ENCODE data around the gene CLN5.

CLN5 gene

GRCh38 chr13:76992548-76993001 is 694 bp downstream of the CLN5 start:
- peaks cover 18% of the 10 kb centered on the region for H3K36me3 ChIP-seq (ENCODE audit: insufficient read depth, low read length)
- H2AFZ ChIP-seq (ENCODE audit: low read length): no peak overlapping the region
- H3K4me3 ChIP-seq (ENCODE audit: low read depth, low read length, poor library complexity, severe bottlenecking): peak overlapping the region; percentile 78
- no peaks in the 10 kb centered on the region for H3F3A ChIP-seq (ENCODE audit: insufficient read depth, low read length)
- no peaks in the 10 kb centered on the region for H3K79me2 ChIP-seq (ENCODE audit: insufficient read depth, low read length)
- H3K9ac ChIP-seq (ENCODE audit: low read length): peak overlapping the region; percentile 74
- H3K9me3 ChIP-seq (ENCODE audit: low read length): no peaks in the 10 kb centered on the region
- TF ChIP-seq CTCF (IDR thresholded peaks at IDR 0.05; ENCODE audit: low read length): no peak
- no peak for TF ChIP-seq EZH2 (IDR thresholded peaks at IDR 0.05; ENCODE audit: borderline replicate concordance, low read length)
- H3K27me3 ChIP-seq (ENCODE audit: insufficient read depth, low read length): no peaks in the 10 kb centered on the region
- peak overlapping the region; percentile 90 for H3K4me2 ChIP-seq (ENCODE audit: low read length)
- peaks cover 24% of the 10 kb centered on the region for H3K4me1 ChIP-seq (ENCODE audit: insufficient read depth, low read length, severe bottlenecking)
- H3K27ac ChIP-seq (ENCODE audit: low read depth, low read length, poor library complexity, severe bottlenecking): peak overlapping the region; percentile 6
- H3K9me2 ChIP-seq (ENCODE audit: low read depth, low read length): no peaks in the 10 kb centered on the region
- H4K20me1 ChIP-seq (ENCODE audit: insufficient read depth, low read length): no peaks in the 10 kb centered on the region

- peak overlapping the region; percentile 90 for H3K4me2 ChIP-seq (ENCODE audit: low read length)
- no peak overlapping the region for H3K27ac ChIP-seq (ENCODE audit: low read depth, low read length, poor library complexity, severe bottlenecking)
- no peaks in the 10 kb centered on the region for H3K79me2 ChIP-seq (ENCODE audit: insufficient read depth, low read length)
- H3K27me3 ChIP-seq (ENCODE audit: insufficient read depth, low read length): no peaks in the 10 kb centered on the region
- peak overlapping the region; percentile 78 for H3K4me3 ChIP-seq (ENCODE audit: low read depth, low read length, poor library complexity, severe bottlenecking)
- no peak overlapping the region for H2AFZ ChIP-seq (ENCODE audit: low read length)
- no peak for TF ChIP-seq EZH2 (IDR thresholded peaks at IDR 0.05; ENCODE audit: borderline replicate concordance, low read length)
- H3K4me1 ChIP-seq (ENCODE audit: insufficient read depth, low read length, severe bottlenecking): peaks cover 24% of the 10 kb centered on the region
- H3K36me3 ChIP-seq (ENCODE audit: insufficient read depth, low read length): peaks cover 23% of the 10 kb centered on the region
- no peaks in the 10 kb centered on the region for H4K20me1 ChIP-seq (ENCODE audit: insufficient read depth, low read length)
- no peaks in the 10 kb centered on the region for H3K9me3 ChIP-seq (ENCODE audit: low read length)
- no peaks in the 10 kb centered on the region for H3F3A ChIP-seq (ENCODE audit: insufficient read depth, low read length)
- H3K9ac ChIP-seq (ENCODE audit: low read length): peak overlapping the region; percentile 74
- no peaks in the 10 kb centered on the region for H3K9me2 ChIP-seq (ENCODE audit: low read depth, low read length)
Measured at GRCh38 chr13:76993021-76993420, 1.1 kb downstream of the CLN5 start.

- H3K9me3 ChIP-seq (ENCODE audit: low read length): no peaks in the 10 kb centered on the region
- peaks cover 27% of the 10 kb centered on the region for H3K36me3 ChIP-seq (ENCODE audit: insufficient read depth, low read length)
- peaks cover 24% of the 10 kb centered on the region for H3K4me1 ChIP-seq (ENCODE audit: insufficient read depth, low read length, severe bottlenecking)
- no peak overlapping the region for H2AFZ ChIP-seq (ENCODE audit: low read length)
- peak overlapping the region; percentile 74 for H3K9ac ChIP-seq (ENCODE audit: low read length)
- no peaks in the 10 kb centered on the region for H3K9me2 ChIP-seq (ENCODE audit: low read depth, low read length)
- no peaks in the 10 kb centered on the region for H3K79me2 ChIP-seq (ENCODE audit: insufficient read depth, low read length)
- no peaks in the 10 kb centered on the region for H3K27me3 ChIP-seq (ENCODE audit: insufficient read depth, low read length)
- TF ChIP-seq CTCF (IDR thresholded peaks at IDR 0.05; ENCODE audit: low read length): no peak
- peak overlapping the region; percentile 78 for H3K4me3 ChIP-seq (ENCODE audit: low read depth, low read length, poor library complexity, severe bottlenecking)
- H3K4me2 ChIP-seq (ENCODE audit: low read length): peak overlapping the region; percentile 90
- H3K27ac ChIP-seq (ENCODE audit: low read depth, low read length, poor library complexity, severe bottlenecking): no peak overlapping the region
- H4K20me1 ChIP-seq (ENCODE audit: insufficient read depth, low read length): no peaks in the 10 kb centered on the region
- H3F3A ChIP-seq (ENCODE audit: insufficient read depth, low read length): no peaks in the 10 kb centered on the region
Measured at GRCh38 chr13:76993473-76993872, 1.6 kb downstream of the CLN5 start.

- no peaks in the 10 kb centered on the region for H3F3A ChIP-seq (ENCODE audit: insufficient read depth, low read length)
- H3K27ac ChIP-seq (ENCODE audit: low read depth, low read length, poor library complexity, severe bottlenecking): no peak overlapping the region
- no peak overlapping the region for H3K9ac ChIP-seq (ENCODE audit: low read length)
- no peaks in the 10 kb centered on the region for H4K20me1 ChIP-seq (ENCODE audit: insufficient read depth, low read length)
- no peak overlapping the region for H3K4me3 ChIP-seq (ENCODE audit: low read depth, low read length, poor library complexity, severe bottlenecking)
- TF ChIP-seq EZH2 (IDR thresholded peaks at IDR 0.05; ENCODE audit: borderline replicate concordance, low read length) (no peak), CTCF (IDR thresholded peaks at IDR 0.05; ENCODE audit: low read length) (no peak)
- H2AFZ ChIP-seq (ENCODE audit: low read length): no peak overlapping the region
- H3K9me2 ChIP-seq (ENCODE audit: low read depth, low read length): no peaks in the 10 kb centered on the region
- H3K4me1 ChIP-seq (ENCODE audit: insufficient read depth, low read length, severe bottlenecking): peaks cover 24% of the 10 kb centered on the region
- H3K9me3 ChIP-seq (ENCODE audit: low read length): no peaks in the 10 kb centered on the region
- peaks cover 35% of the 10 kb centered on the region for H3K36me3 ChIP-seq (ENCODE audit: insufficient read depth, low read length)
- no peaks in the 10 kb centered on the region for H3K27me3 ChIP-seq (ENCODE audit: insufficient read depth, low read length)
- peak overlapping the region; percentile 90; the same call in 1 of the 2 replicates for H3K4me2 ChIP-seq (ENCODE audit: low read length)
- no peaks in the 10 kb centered on the region for H3K79me2 ChIP-seq (ENCODE audit: insufficient read depth, low read length)
Measured at GRCh38 chr13:76994281-76994680, 2.4 kb downstream of the CLN5 start.

All from OCI-LY1 (cell line).